ENCODE results near the gene KIAA0232.
"Not testable (repeated sequence)": the region's sequence is repeated elsewhere in the genome, so short reads cannot be mapped to it uniquely, and the experiment has no call there.

The KIAA0232 gene

DNA sequence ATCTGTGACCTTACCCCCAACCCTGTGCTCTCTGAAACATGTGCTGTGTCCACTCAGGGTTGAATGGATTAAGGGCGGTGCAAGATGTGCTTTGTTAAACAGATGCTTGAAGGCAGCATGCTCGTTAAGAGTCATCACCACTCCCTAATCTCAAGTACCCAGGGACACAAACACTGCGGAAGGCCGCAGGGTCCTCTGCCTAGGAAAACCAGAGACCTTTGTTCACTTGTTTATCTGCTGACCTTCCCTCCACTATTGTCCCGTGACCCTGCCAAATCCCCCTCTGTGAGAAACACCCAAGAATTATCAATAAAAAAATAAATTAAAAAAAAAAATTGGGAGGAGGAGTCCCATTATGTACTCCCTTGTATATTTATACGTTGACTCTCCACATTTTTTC lies 26.2 kb upstream of the KIAA0232 start:
- not testable (repeated sequence) for FAIRE-seq

DNA sequence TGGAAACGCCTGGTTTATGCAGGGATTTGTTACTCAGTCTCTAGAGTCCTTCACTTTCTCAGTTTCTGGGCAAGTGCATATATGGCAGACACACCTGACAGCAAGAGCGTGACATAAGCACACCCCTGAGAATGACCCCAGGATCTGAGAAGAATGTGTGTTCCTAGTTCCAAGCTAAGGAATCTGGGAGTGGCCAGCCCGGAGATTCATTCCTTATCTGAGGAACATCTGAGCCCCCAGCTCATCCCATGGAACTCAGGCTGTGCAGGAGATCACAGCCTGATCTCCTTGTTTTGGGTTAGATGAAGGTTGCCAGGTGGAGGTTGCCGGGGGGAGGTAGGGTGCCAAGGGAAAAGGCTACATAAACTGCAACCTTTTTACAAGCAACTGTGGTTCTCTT lies 23.8 kb upstream of the KIAA0232 start:
- FAIRE-seq, result no peak

DNA sequence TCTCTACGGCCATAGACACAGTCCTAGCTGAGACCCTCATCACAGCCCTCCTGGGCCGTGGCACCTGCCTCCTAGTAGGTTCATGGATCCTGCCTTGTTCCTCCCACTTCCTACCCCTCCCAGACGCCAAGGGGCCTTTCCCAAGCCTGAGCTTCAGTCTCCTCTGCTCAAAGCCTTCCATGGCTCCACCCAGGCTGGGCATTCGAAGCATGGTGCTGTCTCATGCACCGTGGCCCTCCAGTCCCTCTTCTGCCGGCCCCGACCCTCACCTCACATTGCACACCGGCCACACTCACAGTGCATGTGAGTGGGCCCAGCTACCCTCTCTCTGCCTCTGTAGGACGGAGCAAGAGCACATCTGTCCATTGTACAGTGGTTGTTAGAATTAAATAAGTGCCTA lies 21.7 kb upstream of the KIAA0232 start:
- FAIRE-seq, result no peak

DNA sequence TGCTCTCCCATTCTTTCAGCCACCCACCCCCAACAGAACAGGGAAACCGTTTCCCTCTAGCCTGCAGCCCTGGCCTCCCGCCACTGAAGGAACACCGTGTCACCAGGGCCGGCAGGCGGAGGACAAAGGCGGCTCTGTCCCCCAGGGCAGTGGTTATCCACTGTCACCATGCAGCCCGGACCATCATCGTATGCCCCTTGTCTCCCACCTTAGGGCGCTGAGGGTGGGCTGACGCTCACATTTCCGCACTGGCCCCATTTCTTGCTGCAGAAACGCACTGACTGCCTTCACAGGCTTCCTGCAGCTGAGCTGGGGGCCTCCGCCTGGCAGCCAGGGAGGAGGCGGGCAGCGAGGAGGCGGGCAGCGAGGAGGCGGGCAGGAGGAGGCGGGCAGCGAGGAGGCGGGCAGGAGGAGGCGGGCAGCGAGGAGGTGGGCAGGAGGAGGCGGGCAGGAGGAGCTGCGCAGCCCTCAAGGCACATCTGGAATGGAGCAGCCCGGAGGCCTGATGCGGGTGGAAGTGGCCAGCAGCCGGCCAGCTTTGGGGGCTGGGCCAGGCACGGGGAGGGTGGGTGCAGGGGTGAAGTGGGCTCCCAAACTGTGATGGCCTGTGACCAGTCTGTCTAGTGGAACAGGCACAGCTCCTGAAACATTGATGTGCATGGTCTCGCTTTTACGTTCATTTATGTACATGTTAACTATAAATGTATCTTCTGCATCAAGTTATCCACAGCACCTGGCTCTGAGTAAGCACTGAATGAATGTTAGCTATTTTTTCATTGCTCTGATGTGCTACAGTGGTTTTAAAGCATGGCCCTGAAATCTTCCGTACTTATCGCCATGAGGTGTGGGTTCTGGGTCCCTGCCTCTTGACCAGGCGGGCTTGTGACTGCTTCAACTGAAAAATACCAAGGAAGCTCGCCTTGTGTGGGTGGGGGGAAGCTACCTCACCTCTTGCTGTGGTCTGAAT lies 20.6 kb upstream of the KIAA0232 start:
- no peak for FAIRE-seq

DNA sequence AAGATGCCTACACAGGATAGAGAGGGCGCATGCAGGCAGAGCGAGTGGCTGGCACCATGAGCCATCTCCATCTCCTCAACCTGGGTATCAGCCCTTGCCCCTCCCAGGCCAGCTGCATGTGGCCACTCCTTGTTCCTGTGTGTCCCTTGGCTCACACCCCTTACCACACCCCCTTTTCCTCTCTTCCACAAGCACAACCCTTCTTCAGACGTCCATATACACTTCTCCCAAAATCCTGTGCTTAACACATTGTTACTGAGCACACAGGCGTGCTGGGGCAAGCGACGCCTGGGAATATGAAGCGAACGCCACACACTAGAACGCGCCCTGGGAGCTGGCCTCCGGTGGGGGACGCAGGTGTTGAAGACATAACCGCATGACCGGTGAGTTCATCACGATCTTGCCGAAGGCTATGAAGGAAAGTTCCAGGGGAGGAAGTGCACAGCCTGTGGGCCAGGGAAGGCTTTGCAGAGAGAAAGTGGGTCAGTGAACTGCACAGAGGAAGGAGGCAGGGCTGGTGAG lies 19.1 kb upstream of the KIAA0232 start:
- no peak for FAIRE-seq

DNA sequence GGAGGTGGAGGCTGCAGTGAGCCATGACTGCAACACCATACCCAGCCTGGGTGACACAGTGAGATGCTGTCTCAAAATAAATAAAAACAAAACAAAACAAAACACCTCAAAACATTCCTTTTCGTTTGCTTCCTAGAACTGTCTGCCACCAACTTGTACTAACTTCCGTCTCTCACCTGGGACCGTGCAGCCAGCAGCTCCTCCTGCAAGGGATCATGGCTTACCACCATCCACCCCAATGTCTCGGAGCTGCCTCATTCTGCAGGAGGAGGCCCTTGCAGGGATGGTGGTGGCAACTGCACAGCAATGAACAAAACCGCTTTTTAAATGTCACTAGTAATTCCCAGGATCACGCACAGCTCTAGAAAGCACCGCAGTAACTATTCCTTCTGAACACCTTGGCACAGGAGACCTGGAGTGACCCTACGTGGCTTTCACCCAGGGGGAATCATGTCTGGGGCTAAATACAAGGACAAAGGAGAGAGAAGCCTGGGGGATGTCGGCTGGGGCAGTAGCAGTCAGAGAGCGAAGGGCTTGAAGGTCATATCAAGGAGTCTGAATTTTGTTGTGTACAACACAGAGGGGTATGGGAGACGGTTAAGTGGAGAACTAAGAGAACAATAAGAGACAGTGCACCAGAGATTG lies 17.4 kb upstream of the KIAA0232 start:
- FAIRE-seq, result no peak

DNA sequence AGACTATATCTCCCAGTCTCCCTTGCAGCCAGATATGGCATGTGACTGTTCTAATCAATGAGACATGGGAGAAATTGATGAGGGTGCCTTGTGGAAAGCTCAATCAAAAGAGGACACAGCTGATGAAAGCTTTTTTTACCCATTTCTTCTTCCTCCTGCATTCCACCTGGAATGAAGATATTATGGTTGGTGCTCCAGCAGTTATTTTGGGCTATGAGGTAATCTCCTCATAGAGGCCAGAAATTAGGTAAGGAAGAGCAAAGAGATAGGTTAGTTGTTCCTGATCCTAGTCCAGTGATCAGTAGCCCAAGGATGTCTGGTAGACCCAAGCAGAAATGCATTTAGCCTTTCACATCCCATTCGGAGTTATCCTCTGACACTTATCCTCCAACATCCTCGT lies 16.8 kb upstream of the KIAA0232 start:
- FAIRE-seq, result no peak

DNA sequence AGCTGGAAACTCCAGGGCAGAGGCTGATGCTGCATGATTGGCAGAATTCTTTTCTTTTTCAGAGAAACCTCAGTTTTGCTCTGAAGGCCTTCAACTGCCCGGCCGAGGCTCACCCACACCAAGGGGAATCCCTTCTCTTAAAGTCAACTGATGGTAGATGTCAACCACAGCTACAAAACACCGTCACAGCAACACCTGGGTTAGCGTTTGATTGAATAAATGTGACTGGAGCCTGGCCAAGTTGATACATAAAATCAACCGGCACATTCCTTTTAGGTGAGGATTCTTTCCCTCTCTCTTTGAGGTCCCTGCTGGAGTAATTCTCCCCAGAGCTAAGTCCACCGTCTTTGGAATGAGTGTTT lies 15.2 kb upstream of the KIAA0232 start:
- FAIRE-seq, result no peak

DNA sequence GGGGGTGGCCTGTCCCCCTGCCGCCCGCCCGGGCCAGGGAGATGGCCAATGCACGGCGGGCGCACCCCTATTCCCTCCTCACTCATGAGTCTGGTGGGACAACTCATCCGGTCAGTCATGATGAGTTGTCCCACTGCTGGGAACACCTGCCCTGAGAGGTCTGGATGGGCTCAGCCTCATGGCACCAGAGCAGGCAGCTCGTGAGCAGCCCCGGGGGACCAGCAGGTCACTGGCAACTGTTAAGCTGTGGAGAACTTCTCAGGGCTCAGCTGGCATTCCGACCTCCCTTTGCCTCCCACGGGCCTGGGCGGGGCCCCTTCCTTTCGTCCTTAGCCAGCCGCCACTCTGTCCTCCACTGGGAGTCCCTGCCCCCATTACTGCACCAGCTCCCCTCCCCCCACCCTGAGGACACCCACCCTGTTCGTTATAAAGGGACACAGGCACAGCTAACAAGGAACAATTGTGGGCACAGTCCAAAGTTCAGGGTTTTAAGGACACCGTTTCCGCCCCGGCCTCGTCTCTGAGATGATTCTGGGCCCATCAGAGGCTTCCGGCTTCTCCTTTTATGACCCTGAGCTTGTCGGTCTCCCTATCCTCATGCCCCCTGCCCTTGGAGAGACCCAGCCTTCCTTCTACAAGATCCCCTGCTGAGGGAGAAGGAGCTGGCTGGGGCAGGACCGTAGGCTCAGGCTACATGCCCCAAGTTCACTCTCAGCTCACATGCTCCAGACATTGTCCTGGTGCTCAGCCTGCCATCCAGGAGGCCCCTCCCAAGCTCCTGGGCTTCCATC lies 14.6 kb upstream of the KIAA0232 start:
- FAIRE-seq, result no peak

DNA sequence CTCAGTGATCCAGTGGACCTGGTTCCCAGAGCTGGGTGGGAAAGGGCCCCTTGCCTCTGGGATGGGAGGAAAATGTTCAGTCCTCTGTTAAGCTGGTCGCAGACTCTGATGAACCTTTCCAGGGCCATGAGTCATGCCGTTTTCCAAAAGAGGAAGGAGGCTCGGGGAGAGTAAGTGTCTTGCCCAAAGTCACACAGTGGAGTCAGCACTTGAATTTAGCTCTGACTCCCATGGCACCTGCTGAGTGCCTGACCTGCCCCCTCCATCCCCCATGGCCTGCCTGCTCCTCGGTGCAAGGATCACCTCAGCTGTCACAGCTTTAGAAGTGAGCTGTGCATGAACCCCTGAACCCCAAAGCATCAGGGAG lies 14.0 kb upstream of the KIAA0232 start:
- FAIRE-seq, result no peak

DNA sequence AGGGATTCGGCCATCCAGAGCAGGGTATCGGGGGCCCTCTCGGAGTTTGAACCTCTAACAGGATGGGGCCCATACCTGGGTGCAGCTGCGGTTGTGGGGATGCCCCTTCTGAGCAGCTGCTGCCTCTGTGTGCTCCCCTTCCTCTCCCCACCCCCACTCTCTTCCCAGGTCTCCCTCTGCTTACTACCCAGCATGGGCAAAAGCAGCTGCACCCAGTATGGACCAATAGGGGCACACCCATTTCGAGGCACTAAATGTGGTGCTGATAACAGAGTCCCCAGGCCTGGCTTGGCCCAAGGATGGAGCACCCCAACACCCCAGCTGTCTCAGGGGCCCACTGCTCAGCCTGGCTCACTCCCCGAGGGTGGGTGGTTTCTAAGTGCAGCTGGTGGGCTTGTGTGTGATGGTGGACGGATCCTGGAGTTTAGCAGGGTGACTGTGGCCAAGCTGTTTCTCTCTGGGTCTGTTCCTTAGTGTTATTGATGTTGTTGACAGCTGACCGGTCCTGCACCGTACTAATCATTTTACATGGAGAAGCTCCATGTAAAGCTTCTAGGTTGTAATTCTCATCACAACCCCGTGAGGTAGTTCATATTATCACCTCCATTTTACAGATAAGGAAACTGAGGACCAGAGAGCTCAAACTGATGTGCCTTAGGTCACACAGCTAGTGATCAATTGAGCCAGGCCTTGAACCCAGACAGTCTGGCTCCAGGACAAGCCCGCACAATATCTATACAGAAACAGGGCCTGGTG lies 13.1 kb upstream of the KIAA0232 start:
- no peak for FAIRE-seq

DNA sequence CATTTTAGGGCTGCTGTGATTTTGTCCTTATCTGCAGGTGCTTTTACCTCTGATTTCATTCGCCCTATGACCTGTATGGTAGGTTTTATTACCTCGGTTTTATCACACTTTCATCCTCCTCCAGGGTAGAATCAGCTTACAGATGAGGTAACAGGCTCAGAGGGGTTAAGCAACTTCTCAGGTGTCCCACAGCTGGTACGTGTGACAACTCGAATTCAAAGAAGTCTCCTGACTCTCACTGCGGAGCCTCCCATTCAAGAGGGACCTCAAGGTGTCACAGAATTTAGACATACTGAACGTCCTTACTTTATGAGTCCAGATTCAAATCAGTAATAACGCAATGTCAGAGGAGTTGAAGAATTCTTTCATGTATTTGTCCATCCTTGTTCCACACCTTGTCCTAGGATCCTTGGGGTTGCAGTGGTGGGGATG lies 12.5 kb upstream of the KIAA0232 start:
- no peak for FAIRE-seq

DNA sequence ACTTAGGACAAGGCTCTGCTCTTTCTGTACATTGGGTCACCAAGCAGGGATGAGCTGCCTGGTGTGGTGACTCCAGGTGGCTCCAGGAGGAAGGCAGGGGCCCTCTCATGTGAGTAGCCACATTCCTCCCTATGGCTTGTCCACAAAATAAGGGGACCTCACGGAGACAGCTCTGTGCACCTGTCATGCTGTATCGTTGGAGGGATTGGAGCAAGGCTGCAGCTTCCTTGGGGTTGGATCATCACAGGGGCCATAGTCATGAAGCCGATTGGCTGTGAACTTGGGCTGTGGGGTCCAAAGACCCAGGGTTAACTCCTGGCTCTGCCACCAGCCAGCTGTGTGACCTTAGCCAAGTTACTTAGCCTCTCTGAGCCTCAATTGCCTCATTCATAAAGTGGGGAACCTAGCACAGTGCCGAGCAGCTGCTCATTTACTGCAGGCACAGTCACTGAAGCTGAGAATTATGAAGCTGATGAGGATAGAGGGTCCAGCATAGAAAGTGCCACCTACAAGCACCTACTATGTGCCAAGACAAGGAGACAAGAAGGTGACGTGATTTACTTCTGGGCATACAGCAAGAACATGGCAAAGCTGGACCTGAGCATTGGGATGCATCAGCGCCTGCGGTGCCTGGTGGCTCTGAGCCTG lies 11.8 kb upstream of the KIAA0232 start:
- FAIRE-seq, result no peak

DNA sequence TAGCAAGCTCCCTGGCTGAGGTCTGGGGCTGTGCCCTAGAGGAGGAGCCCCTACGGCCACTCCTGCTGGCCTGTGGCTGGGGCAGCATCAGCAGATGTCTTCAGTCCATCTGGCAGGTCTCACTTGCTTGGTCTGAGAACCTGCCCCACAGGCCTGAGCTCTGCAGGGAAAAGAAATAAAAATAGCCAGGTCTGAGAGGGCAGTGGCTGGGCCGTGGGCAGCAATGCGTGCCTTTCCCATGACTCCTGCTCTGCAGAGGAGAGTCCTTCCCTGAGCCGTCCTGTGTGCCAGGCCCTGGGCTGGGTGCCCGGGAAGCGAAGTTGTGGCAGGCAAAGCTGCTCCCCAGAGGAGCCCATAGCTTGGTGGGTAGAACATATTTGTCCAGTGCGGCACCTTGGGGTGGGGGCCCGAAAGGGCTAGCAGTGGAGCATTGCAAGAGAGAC lies 11.3 kb upstream of the KIAA0232 start:
- no peak for FAIRE-seq

DNA sequence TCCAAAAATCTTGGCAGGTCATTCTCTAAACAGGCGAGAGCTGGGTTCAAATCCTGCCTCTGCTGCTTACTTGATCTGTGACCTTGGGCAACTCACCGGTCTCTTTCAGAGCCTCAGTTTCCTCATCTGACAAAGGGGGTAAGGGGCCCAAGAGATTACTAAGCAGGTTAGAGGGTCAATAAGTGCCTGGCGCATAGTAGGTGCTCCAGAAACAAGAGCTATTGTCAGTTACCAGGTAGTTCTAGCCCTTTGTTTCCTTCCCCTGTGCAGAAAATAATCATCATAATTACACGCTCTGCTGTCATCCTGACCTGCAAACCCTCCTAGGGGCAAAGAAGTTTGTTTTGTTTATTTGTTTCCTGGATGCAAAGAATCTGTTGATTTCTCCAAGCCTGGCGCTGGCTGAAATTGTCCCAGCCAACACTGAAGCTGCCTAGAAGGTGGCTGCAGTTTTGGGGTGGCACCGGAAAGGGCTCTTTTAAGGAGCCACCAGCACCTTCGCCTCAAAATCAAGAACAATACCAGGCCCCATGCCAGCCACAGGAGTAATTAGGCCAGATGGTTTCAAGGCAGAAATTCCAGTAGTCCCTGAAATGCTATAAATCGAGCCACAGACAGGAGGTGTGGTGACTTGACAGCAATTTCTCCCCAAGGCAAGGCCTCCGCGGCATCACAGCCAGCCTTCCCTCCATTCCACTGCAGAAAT lies 10.2 kb upstream of the KIAA0232 start:
- no peak for FAIRE-seq

DNA sequence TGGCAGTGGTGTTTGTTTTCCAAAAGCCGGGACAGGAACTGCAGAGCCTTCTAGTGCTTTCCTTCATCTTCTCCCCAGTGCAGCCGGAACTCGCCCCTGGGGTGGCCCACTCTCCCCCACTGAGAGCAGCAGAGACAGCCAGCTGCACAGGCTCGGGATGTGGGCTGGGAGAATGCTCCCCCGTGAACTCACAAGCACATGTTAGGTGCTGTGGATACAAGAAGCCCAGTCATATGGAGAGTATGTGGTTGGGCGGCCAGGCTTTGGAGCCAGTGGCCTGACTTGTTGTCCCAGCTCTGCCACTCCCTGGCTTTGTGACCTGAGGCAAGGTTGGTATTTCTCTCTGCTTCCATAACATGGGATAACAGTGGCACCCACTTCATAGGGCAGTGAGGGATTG lies 9.4 kb upstream of the KIAA0232 start:
- FAIRE-seq, result no peak

DNA sequence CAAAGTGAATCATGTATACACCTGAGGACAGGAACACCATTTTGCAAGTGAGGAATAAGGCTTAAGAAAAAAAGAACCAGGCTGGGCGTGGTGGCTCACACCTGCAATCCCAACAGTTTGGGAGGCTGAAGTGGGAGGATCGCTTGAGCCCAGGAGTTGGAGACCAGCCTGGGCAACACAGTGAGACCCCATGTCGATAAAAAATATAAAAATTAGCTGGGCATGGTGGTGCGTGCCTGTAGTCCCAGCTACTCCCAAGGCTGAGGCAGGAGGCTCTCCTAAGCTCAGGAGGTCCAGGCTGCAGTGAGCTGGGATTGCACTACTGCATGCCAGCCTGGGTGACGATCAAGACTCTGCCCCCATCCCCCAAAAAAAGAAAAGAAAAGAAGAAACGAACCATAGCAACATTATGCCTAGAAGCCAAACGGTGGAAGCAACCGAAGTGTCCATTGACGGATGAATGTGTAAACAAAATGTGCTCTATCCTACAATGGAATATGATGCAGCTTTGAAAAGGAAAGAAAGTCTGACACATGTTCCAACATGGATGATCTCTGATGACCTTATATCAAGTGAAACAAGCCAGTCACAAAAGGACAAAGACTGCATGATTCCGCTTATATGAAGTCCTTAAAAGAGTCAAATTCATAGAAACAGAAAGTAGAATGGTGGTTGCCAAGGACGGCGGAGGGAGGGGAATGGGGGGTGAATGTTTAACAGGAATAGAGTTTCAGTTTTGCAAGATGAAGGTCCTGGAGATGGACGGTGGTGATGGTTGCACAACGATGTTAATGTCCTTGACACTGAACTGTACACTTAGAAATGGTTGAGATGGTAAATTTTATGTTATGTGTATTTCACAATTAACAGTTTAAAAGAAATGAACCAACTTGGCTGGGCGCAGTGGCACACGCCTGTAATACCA lies 8.6 kb upstream of the KIAA0232 start:
- FAIRE-seq, result no peak

DNA sequence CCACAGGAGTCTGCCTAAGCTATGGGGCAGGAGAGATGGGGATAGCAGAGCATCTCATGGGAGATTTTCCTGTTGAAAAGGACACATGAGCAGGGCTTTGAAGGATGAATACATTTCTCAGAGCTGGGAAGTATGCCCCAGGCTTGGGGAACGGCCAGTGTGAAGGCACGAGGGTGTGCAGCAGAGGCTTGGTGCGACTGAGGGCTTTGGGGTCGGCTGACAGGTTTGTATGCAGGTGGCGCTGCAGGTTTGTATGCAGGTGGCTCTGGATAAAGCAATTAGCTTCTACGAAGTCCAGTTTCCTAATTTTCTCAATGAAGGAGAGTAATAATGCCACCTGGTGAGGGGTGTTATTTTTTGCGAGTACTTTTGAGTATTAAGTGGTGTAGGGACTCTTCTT lies 6.8 kb upstream of the KIAA0232 start:
- FAIRE-seq, result no peak

DNA sequence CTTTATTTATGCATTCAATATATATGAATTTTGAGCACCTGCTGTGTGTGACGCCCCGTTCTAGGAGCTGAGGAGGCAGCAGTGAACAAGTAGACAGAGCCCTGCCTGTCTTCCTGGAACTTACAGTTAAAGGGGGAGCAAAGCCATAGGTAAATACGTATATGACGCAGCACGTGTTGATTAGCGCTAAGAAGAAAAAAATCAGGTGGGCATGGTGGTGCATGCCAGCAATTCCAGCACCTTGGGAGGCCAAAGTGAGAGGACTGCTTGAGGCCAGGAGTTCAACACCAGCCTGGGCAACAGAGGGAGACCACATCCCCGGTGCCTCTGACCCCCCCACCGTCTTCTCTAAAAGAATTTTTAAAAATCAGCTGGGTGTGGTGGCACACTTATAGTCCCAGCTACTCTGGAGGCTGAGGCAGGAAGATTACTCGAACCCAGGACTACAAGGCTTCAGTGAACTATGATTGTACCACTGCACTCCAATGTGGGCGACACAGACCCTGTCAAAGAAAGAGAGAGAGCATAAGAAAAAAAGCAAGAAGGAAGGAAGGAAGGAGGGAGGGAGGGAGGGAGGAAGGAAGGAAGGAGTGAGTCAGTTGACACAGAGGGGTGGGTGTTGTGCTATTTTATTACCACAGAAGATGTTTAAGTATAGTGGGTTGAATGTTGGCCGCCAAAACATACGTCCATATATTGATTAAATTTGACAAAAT lies 5.4 kb upstream of the KIAA0232 start:
- no peak for FAIRE-seq
